DMS53 treated with DMSO at 0.1 percent for 48 hours (cell line): ENCODE measurements around the gene LMAN1.

Experiments used
- DNase-seq: peaks from one replicate; lab custom pipeline; 2025; ENCODE audit not compliant: unreplicated experiment; lab: John Stamatoyannopoulos, UW

Gene LMAN1

GRCh38 chr18:59306640-59307039 lies 52.4 kb downstream of the LMAN1 start:
- DNase-seq: no peak

GRCh38 chr18:59305295-59305694 lies 53.8 kb downstream of the LMAN1 start:
- DNase-seq: no peak

- no peak for DNase-seq
Observed at GRCh38 chr18:59303656-59304195, 55.3 kb downstream of the LMAN1 start.

- DNase-seq: no peak
Observed at GRCh38 chr18:59303006-59303405, 56.1 kb downstream of the LMAN1 start.

GRCh38 chr18:59301929-59302328 lies 57.1 kb downstream of the LMAN1 start:
- DNase-seq: no peak

GRCh38 chr18:59300676-59301285 lies 58.3 kb downstream of the LMAN1 start:
- no peak for DNase-seq

- DNase-seq: no peak
Observed at GRCh38 chr18:59298871-59299270, 60.2 kb downstream of the LMAN1 start.

- no peak for DNase-seq
Observed at GRCh38 chr18:59293317-59293716, 65.7 kb downstream of the LMAN1 start.

- DNase-seq: no peak
Observed at GRCh38 chr18:59286341-59286740, 72.7 kb downstream of the LMAN1 start.

- DNase-seq: no peak
Observed at GRCh38 chr18:59282341-59282740, 76.7 kb downstream of the LMAN1 start.

GRCh38 chr18:59279722-59280121 lies 79.3 kb downstream of the LMAN1 start:
- no peak for DNase-seq

GRCh38 chr18:59279193-59279592 lies 79.9 kb downstream of the LMAN1 start:
- DNase-seq: no peak

- no peak for DNase-seq
Observed at GRCh38 chr18:59278793-59279192, 80.3 kb downstream of the LMAN1 start.
